GM18508 (cell line): ENCODE data around the gene AOPEP.
"Not testable (repeated sequence)": the region's sequence is repeated elsewhere in the genome, so short reads cannot be mapped to it uniquely, and the experiment has no call there.

Experiments used
- ATAC-seq: cut with Tn5 transposase; IDR thresholded peaks from one replicate; pipeline ENCODE4 v1.9.1; 2021; ENCODE audit warnings: moderate number of reproducible peaks; ENCODE audit not compliant: insufficient read depth, unreplicated experiment

AOPEP gene

GRCh38 chr9:95020644-95021043 lies 294.1 kb downstream of the AOPEP start:
- not testable (repeated sequence) for ATAC-seq

- ATAC-seq, result no peak
Measured at GRCh38 chr9:95021166-95021886, 294.8 kb downstream of the AOPEP start.

DNA sequence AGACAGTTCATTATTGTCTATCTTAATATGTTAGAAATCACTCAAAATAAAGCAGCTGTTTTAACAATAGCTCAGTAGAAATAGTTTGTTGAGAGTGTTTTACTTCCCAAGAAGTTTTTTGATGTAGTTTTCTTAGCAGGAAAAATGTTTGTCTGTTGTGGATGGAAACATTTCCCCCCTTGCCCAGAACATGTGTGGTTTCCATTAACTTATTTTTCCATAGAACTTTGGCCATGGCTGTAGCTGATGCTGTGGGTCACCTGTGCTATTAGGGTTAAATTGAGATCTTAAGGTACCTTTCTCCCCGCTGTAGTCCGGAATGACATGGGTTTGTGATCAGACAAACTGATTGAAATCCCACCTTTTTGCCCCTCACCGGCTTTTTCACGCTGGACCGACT lies 296.2 kb downstream of the AOPEP start:
- no peak for ATAC-seq

DNA sequence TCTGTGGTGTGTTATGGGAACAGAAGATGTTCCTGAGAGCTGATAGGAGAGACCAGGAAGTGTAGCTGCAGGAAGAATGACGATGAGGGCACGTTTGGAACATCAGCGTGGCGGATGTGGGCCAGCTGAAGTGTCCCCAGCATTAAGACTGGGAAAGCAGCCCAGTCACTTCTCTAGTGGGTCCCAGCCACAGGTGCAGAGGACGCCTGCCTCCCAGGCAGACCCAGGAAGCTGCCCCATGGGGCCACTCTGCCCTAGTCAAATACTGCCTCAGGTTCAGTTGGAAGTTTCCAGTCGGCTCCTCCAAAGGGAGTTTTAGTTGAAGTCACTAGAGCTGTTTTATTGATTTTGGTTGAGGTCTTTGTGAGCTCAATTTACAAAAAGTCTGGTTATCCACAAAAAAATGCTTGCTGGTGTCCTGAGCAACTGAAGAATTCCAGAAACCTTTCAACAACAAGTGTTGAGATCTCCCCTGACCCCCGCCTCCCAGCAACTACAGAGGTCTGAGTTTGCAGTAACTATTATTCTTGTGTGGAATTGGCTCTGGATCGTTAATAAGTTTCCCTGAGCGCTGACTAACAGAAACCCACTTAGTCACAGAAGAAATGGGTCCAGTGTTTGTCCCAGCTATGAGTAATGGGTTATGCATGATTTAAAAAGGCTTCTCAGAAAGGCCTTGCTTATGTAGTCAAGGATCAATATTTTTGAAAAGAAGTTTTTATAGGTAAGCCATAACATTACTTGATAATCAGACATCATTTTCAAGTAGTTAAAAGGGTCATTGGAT lies 296.9 kb downstream of the AOPEP start:
- ATAC-seq, result no peak

DNA sequence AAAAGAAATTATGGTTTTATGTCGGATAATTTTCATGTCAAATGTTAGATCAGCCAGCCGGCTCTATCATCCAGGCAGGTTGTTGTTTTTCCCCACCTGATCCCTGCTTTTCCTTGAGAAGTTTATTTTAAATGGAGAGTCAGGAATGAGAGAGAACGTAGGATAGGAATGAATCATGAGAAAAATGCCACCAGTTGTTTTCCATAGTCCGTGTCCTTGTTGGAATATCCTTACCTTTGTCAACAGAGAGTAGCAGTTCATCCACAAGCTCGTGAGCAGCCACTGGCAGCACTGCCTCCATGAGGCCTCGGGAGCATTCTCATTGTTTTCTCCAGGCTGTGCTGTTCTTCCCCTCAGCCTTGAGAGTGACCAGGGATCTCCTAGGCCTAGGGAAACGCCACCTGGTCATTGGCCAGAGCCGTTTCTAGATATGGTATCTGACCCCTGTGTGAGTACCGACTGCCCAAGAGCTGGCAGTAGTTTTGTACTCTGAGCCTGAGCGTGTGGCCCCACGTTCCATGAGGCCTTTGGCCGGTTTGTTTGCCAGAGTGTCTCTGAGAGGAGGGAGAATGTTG lies 297.7 kb downstream of the AOPEP start:
- ATAC-seq, result no peak

DNA sequence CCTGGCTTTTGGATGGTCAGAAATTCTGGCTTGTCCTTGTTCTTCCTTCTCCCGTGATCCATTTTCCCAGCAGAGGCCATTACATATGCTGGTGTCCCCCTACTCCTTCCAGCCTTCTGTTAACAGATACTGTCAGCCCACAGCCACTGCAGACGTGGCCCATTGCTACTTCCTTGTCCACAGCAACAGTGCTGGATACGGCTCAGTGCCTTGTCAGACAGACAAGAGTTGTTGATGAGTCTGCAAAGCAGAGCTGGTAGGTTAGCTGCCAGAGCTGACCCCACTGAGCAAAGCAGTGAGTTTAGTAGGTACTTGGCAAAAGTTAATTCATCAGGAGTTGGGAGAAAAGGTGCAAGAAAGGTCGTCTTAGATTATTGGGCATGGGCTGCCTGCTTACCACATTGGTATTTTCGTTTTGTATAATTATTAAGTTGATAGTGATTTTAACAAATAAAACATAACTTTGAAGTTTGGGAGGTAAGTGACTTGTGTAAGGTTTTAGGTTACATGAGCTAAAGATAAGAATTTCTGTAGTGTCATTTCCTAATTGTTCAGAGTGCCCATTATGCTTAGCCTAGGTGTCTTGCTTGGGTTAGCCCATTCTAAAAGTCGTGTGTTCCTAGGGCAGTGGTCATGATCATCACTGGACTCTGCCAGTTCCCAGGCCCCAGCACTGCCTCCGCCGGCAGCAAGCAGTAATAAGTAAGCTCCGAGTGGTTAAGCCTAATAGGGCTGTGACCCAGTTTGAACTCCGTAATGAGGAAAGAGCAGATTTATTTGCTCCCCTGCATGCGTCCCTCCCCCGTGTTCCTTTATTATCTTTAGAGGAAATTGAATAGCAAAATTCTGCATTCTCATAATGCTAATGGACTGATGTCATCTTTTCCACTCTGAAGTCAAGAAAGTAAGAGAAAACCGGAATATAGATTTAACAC lies 299.0 kb downstream of the AOPEP start:
- no peak for ATAC-seq

DNA sequence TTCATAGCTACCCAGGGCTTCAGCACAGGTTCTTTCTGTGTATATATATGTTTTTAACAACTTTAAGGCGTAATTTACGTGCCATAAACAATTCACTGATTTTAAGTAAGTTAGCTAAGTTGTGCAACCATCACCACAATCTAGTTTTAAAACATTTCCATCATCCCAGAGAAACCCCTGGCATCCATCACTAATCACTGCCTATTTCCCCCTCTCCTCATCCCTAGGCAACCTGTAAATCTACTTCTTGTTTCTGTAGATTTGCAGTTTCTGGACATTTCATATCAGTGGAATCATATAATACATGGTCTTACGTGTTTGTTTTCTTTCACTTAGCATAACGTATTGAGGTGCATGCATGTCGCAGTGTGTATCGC lies 299.6 kb downstream of the AOPEP start:
- no peak for ATAC-seq

- no peak for ATAC-seq
Measured at GRCh38 chr9:95027914-95028852, 301.7 kb downstream of the AOPEP start.

- ATAC-seq, result no peak
Measured at GRCh38 chr9:95028853-95029219, 302.3 kb downstream of the AOPEP start.

DNA sequence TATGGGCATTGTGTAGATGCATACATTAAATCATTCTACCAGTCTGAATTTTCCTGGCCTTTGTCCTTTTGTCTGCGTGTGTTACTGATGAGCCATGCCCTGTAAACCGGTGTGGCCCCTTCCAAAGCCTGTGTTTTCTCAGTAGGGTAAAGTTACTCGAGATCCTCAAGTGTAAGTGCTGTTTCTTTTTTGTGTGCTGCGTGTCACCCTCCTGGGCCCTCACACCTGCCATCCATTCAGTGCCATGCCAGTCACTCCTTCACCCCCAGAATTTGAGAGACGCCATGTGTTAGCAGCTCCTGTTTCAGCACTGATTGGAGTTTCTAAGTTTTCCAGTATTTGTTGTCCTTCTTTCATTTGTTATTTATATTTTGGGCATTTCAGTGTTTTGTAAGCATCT lies 302.8 kb downstream of the AOPEP start:
- ATAC-seq, result no peak

GRCh38 chr9:95029720-95030119 lies 303.2 kb downstream of the AOPEP start:
- no peak for ATAC-seq

DNA sequence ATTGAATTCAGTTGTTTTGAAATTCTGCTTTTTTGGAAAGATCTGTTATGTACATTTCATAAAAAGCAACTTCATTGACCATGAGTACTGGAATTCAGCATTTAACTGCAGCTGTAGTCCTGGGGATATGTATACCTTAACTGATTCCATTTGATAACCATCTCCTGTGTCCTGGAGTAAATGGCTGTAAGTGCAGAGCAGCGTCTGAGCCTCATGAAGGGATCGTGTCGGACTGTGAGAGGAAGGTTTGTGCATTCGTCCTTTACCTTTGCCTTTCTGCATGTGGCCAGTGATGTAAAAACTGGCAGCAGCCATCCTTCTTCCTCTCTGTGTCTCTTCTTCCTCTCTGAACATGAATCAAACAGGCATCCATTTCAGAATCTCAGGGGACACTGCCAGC lies 303.8 kb downstream of the AOPEP start:
- ATAC-seq, result no peak

- ATAC-seq, result no peak
Measured at GRCh38 chr9:95030920-95031642, 304.6 kb downstream of the AOPEP start.

DNA sequence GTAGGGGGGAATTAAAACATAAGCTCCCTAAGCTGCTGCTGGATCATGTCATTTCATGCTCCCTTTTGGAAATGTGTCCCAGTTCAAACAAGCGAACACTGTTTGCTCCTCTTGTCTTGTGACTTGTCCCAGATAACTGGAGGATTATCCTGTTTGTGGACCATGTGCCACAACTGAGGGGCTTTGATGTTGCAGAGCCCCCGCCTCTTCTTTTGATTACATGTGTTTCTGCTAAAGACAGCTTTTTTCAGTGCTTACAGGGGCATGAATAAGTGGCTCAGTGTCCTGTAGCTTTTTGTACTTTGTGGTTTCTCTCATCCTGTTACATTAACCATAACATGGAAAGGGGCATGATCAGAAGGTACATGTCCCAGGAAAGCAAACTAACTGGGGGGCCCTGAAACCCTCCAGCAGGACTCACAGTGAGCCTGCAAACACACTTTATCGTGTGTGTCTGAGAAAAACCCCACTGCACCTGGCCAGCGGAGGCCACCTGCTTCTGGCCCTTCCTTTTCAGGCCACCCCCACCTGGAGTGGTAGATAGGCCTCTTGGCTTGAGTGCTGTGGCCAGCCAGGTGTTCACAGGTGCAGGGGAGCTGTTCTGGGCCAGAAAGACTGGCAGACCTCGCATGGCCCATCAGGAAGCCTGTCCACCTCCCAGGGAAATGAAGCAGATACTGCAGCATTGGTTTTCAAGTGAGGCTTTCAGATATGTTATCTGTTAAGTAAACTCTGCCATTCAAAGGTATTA lies 305.4 kb downstream of the AOPEP start:
- no peak for ATAC-seq

DNA sequence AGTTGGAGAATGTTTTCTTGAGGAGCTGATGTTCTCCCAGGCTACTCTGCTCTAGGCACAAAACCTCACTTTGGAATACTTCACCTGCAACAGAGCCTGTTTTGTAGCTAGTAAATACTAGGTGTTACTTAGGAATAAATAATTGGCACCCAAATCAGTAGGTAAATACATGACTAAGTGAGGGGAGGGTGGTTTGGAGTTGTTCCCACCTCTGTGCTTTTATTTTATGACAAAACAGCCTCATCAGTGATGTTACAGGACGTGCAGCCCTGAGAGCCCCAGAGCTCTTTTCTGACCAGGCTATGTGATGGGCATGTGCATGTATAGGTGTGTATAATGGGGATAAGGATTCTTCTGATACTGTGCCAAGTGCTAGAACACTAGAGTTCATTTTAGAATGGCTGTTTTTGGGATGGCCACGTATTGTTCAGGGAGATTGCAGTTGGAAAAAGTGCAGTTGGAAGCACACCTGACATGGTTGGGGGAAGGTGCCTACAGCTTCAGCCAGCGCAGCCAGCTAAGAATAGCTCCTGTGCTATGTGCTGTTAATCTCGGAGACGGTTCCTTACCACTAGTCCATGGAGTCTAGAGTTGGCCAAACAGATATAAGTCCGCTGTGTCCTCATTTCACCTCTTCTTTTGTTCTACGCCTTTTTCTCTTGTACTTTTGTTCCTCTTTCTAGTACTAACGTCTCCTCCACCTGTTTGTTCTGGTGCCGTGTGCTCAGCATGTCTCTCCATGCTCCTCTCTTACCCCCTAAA lies 306.3 kb downstream of the AOPEP start:
- no peak for ATAC-seq

DNA sequence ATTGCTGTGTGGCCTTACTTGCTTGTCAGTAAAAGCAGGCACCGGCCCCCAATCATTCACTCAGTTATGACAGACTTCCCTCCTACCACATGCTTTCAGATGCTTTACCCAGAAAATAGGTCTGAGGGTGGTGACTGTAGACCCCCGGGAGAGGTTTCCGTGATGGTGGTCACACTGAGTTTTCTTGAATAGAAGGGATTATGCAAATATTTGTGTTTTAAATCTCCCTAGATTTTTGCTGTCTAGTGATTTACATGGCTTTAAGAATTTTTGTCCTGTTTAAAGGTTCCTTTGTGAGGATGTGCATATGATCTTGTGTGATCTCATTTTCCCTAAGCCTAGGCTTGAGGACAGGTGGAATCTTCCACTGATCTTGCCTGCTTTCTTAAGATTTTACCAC lies 309.3 kb downstream of the AOPEP start:
- ATAC-seq, result no peak

DNA sequence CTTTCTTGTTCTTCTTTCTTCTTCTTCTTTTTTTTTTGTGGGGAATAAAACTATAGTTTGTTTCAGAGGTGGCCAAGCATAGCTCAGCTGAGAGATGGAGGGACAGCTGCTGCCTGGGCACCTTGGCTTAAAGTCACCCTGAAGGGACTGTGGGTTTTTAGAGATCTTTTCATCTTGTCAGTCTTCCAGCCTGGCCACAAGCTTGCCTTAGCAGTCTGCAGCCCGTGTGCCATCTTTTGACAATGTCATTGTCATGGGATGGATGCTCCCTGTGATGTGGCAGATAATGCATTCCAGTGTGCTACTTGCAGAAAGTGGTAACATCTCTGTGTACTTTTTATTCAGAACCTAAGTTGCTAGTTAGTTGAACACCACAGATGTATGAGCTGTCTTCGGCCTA lies 310.2 kb downstream of the AOPEP start:
- no peak for ATAC-seq
